ENCODE data around the gene SLC6A6.

Gene SLC6A6

GRCh38 chr3:14428087-14429033, 26.0 kb downstream of the SLC6A6 start:
- no peaks in the 10 kb centered on the region for H4K20me1 ChIP-seq (ENCODE audit: low read depth, low read length)
- no peaks in the 10 kb centered on the region for H3K9me3 ChIP-seq (ENCODE audit: insufficient read depth, low read length)
- peaks cover 62% of the 10 kb centered on the region for H3F3A ChIP-seq (ENCODE audit: insufficient read depth)
- H3K9ac ChIP-seq (ENCODE audit: low read length) = peak overlapping the region; percentile 43
- H3K79me2 ChIP-seq (ENCODE audit: insufficient read depth, low read length) = peaks cover 69% of the 10 kb centered on the region
- peak overlapping the region; percentile 50 for H3K4me2 ChIP-seq (ENCODE audit: low read depth, low read length, poor library complexity, severe bottlenecking)
- H3K9me2 ChIP-seq (replicated peaks; ENCODE audit: insufficient read depth, low read length) = no peaks in the 10 kb centered on the region
- H3K27me3 ChIP-seq (ENCODE audit: low read length) = no peaks in the 10 kb centered on the region
- TF ChIP-seq EZH2phosphoT487 (conservative IDR thresholded peaks at IDR 0.05; ENCODE audit: low read length) (no peak), CTCF (IDR thresholded peaks at IDR 0.05; ENCODE audit: insufficient read depth, low read length, poor library complexity, severe bottlenecking) (no peak)
- no peak overlapping the region for H2AFZ ChIP-seq (ENCODE audit: low read depth, low read length, severe bottlenecking)
- peak overlapping the region; percentile 92 for H3K27ac ChIP-seq (ENCODE audit: low read depth, low read length)
- H3K4me3 ChIP-seq (ENCODE audit: insufficient read depth, low read length, poor library complexity, severe bottlenecking) = no peak overlapping the region
- H3K36me3 ChIP-seq (ENCODE audit: low read length) = no peaks in the 10 kb centered on the region

- Histone ChIP-seq H4K20me1 (ENCODE audit: low read depth, low read length) (no peaks in the 10 kb centered on the region), H3K27me3 (ENCODE audit: low read length) (no peaks in the 10 kb centered on the region), H3K9me2 (replicated peaks; ENCODE audit: insufficient read depth, low read length) (no peaks in the 10 kb centered on the region), H3K27ac (ENCODE audit: low read depth, low read length) (peak overlapping the region; percentile 92), H3K36me3 (ENCODE audit: low read length) (no peaks in the 10 kb centered on the region), H3K9me3 (ENCODE audit: insufficient read depth, low read length) (no peaks in the 10 kb centered on the region), H3K4me3 (ENCODE audit: insufficient read depth, low read length, poor library complexity, severe bottlenecking) (no peak overlapping the region), H2AFZ (ENCODE audit: low read depth, low read length, severe bottlenecking) (no peak overlapping the region), H3K4me2 (ENCODE audit: low read depth, low read length, poor library complexity, severe bottlenecking) (peak overlapping the region; percentile 50), H3K79me2 (ENCODE audit: insufficient read depth, low read length) (peaks cover 69% of the 10 kb centered on the region), H3K9ac (ENCODE audit: low read length) (peak overlapping the region; percentile 43), H3F3A (ENCODE audit: insufficient read depth) (peaks cover 62% of the 10 kb centered on the region)
- TF ChIP-seq CTCF (IDR thresholded peaks at IDR 0.05; ENCODE audit: insufficient read depth, low read length, poor library complexity, severe bottlenecking) (no peak), EZH2phosphoT487 (conservative IDR thresholded peaks at IDR 0.05; ENCODE audit: low read length) (no peak)
Observed at GRCh38 chr3:14429237-14429636, 26.8 kb downstream of the SLC6A6 start.

- no peak overlapping the region for H2AFZ ChIP-seq (ENCODE audit: low read depth, low read length, severe bottlenecking)
- no peaks in the 10 kb centered on the region for H4K20me1 ChIP-seq (ENCODE audit: low read depth, low read length)
- TF ChIP-seq EZH2phosphoT487 (conservative IDR thresholded peaks at IDR 0.05; ENCODE audit: low read length) (no peak), CTCF (IDR thresholded peaks at IDR 0.05; ENCODE audit: insufficient read depth, low read length, poor library complexity, severe bottlenecking) (no peak)
- no peaks in the 10 kb centered on the region for H3K9me2 ChIP-seq (replicated peaks; ENCODE audit: insufficient read depth, low read length)
- peak overlapping the region; percentile 92 for H3K27ac ChIP-seq (ENCODE audit: low read depth, low read length)
- no peaks in the 10 kb centered on the region for H3K36me3 ChIP-seq (ENCODE audit: low read length)
- peak overlapping the region; percentile 43; the same call in 1 of the 2 replicates for H3K9ac ChIP-seq (ENCODE audit: low read length)
- no peaks in the 10 kb centered on the region for H3K9me3 ChIP-seq (ENCODE audit: insufficient read depth, low read length)
- H3K4me2 ChIP-seq (ENCODE audit: low read depth, low read length, poor library complexity, severe bottlenecking) = peak overlapping the region; percentile 50
- H3F3A ChIP-seq (ENCODE audit: insufficient read depth) = peaks cover 62% of the 10 kb centered on the region
- H3K27me3 ChIP-seq (ENCODE audit: low read length) = no peaks in the 10 kb centered on the region
- peaks cover 68% of the 10 kb centered on the region for H3K79me2 ChIP-seq (ENCODE audit: insufficient read depth, low read length)
- no peak overlapping the region for H3K4me3 ChIP-seq (ENCODE audit: insufficient read depth, low read length, poor library complexity, severe bottlenecking)
Observed at GRCh38 chr3:14429640-14430039, 27.2 kb downstream of the SLC6A6 start.

Measured in SU-DHL-6 (cell line).